ENCODE data around the gene MAP3K4. TPM values are rescaled to one million over a fixed set of nuclear protein-coding genes. Genes with fewer than 3 reads are reported as not detected.

MAP3K4 gene
- total RNA-seq, 1 experiment from 2014 or later, result 27.9 TPM

DNA sequence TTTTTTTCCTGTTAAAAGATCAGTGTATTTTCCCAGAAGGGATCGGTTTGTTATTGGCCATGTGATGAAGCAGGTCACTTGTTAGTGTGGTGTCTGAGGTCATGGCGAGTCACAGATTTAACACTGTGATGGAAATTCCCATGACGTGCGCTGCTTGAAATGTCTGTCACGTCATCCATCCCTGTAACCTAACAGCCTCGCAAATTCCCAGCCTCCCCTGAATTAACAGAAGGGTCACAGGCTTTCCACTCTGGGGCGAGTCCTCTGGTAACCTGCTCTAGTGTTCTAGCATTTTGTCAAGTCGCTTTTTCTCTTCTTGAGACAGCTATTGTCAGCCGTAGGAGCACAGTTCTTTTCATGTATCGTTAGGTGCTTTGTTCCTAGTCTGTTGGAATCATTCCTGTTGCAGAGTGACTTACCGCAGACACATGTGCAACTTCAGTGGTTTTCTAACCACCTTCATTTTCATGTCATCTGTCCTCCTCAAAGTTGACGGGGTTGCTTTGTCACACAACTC is 137.2 kb downstream of the MAP3K4 start:
- no peak overlapping the region for H3K4me2 ChIP-seq (ENCODE audit: low read length)
- H3K4me1 ChIP-seq (ENCODE audit: insufficient read depth, low read length), result peaks cover 19% of the 10 kb centered on the region
- peak; percentile 62 for DNase-seq
- no peaks in the 10 kb centered on the region for H3K27me3 ChIP-seq (ENCODE audit: low read length)
- no peaks in the 10 kb centered on the region for H3F3A ChIP-seq (ENCODE audit: low read length, unreplicated experiment)
- H3K79me2 ChIP-seq (ENCODE audit: low read length), result no peaks in the 10 kb centered on the region
- no peak overlapping the region for H3K4me3 ChIP-seq (ENCODE audit: low read length)
- H4K20me1 ChIP-seq (ENCODE audit: low read length), result no peaks in the 10 kb centered on the region
- peak; percentile 25 for ATAC-seq
- ChIA-PET CTCF (interaction anchor here (1.4 kb wide), 1 partner anchor 242 kb away, joined by 7 read pairs; no protein-coding TSS in a partner anchor), POLR2A (ENCODE audit: unreplicated experiment) (no interaction called here)
- H3K9me2 ChIP-seq (replicated peaks; ENCODE audit: low read length), result no peaks in the 10 kb centered on the region
- TF ChIP-seq EZH2phosphoT487 (IDR thresholded peaks at IDR 0.05; ENCODE audit: borderline replicate concordance, low read length) (no peak), CTCF (conservative IDR thresholded peaks at IDR 0.05; ENCODE audit: low read depth, low read length) (no peak), EZH2 (IDR thresholded peaks at IDR 0.05; ENCODE audit: low read length, unreplicated experiment) (no peak)
- no peak overlapping the region for H2AFZ ChIP-seq (ENCODE audit: low read length)
- H3K9me3 ChIP-seq (ENCODE audit: low read length), result 0 out of 2 replicates have a peak, but pooled peaks cover under 1% of the 10 kb centered on the region
- BruUV-seq (replicated peaks), result no TSS peak
- H3K27ac ChIP-seq (ENCODE audit: low read length), result peak overlapping the region; percentile 96
- intact Hi-C loops (cut with micrococcal nuclease), result no loop called here
- H3K36me3 ChIP-seq (ENCODE audit: low read depth, low read length), result no peaks in the 10 kb centered on the region; the same call in 1 of the 2 replicates
- peak overlapping the region; percentile 78 for H3K9ac ChIP-seq (ENCODE audit: low read length)

GRCh38 chr6:161130541-161130940 is 139.0 kb downstream of the MAP3K4 start:
- H3K27me3 ChIP-seq (ENCODE audit: low read length), result no peaks in the 10 kb centered on the region
- H3K9me2 ChIP-seq (replicated peaks; ENCODE audit: low read length), result no peaks in the 10 kb centered on the region
- peak overlapping the region; percentile 96 for H3K27ac ChIP-seq (ENCODE audit: low read length)
- intact Hi-C loops (cut with micrococcal nuclease), result loop anchor here (10.0 kb wide), 1 partner anchor 136 kb away; the partner anchor contains the start of gene MAP3K4
- no peak overlapping the region for H3K4me2 ChIP-seq (ENCODE audit: low read length)
- DNase-seq, result no peak
- H3K4me1 ChIP-seq (ENCODE audit: insufficient read depth, low read length), result peaks cover 34% of the 10 kb centered on the region
- ChIA-PET POLR2A (ENCODE audit: unreplicated experiment) (no interaction called here), CTCF (no interaction called here)
- no peaks in the 10 kb centered on the region for H3K79me2 ChIP-seq (ENCODE audit: low read length)
- H3K36me3 ChIP-seq (ENCODE audit: low read depth, low read length), result no peaks in the 10 kb centered on the region; the same call in 1 of the 2 replicates
- no TSS peak for BruUV-seq (replicated peaks)
- no peak overlapping the region for H2AFZ ChIP-seq (ENCODE audit: low read length)
- no peaks in the 10 kb centered on the region for H3F3A ChIP-seq (ENCODE audit: low read length, unreplicated experiment)
- no peak for ATAC-seq
- H3K9ac ChIP-seq (ENCODE audit: low read length), result peak overlapping the region; percentile 76; the same call in 1 of the 2 replicates
- no peaks in the 10 kb centered on the region for H4K20me1 ChIP-seq (ENCODE audit: low read length)
- TF ChIP-seq CTCF (conservative IDR thresholded peaks at IDR 0.05; ENCODE audit: low read depth, low read length), result no peak
- TF ChIP-seq EZH2 (IDR thresholded peaks at IDR 0.05; ENCODE audit: low read length, unreplicated experiment), result no peak
- TF ChIP-seq EZH2phosphoT487 (IDR thresholded peaks at IDR 0.05; ENCODE audit: borderline replicate concordance, low read length), result no peak
- H3K4me3 ChIP-seq (ENCODE audit: low read length), result no peak overlapping the region
- no peaks in the 10 kb centered on the region for H3K9me3 ChIP-seq (ENCODE audit: low read length)

GRCh38 chr6:161130967-161131766 is 139.6 kb downstream of the MAP3K4 start:
- Histone ChIP-seq H3K36me3 (ENCODE audit: low read depth, low read length) (no peaks in the 10 kb centered on the region), H3K4me1 (ENCODE audit: insufficient read depth, low read length) (peaks cover 35% of the 10 kb centered on the region), H3K9me3 (ENCODE audit: low read length) (no peaks in the 10 kb centered on the region), H3F3A (ENCODE audit: low read length, unreplicated experiment) (no peaks in the 10 kb centered on the region), H3K27ac (ENCODE audit: low read length) (peak overlapping the region; percentile 96), H4K20me1 (ENCODE audit: low read length) (no peaks in the 10 kb centered on the region), H3K4me2 (ENCODE audit: low read length) (no peak overlapping the region), H3K9ac (ENCODE audit: low read length) (no peak overlapping the region), H3K79me2 (ENCODE audit: low read length) (no peaks in the 10 kb centered on the region), H2AFZ (ENCODE audit: low read length) (no peak overlapping the region), H3K27me3 (ENCODE audit: low read length) (no peaks in the 10 kb centered on the region), H3K9me2 (replicated peaks; ENCODE audit: low read length) (no peaks in the 10 kb centered on the region), H3K4me3 (ENCODE audit: low read length) (no peak overlapping the region)
- POLR2A ChIA-PET (ENCODE audit: unreplicated experiment), result no interaction called here
- TF ChIP-seq CTCF (conservative IDR thresholded peaks at IDR 0.05; ENCODE audit: low read depth, low read length) (no peak), EZH2 (IDR thresholded peaks at IDR 0.05; ENCODE audit: low read length, unreplicated experiment) (no peak), EZH2phosphoT487 (IDR thresholded peaks at IDR 0.05; ENCODE audit: borderline replicate concordance, low read length) (no peak)
- CTCF ChIA-PET, result no interaction called here
- ATAC-seq (no peak), DNase-seq (no peak)
- BruUV-seq (replicated peaks), result no TSS peak
- intact Hi-C loops (cut with micrococcal nuclease), result loop anchor here (10.0 kb wide), 1 partner anchor 136 kb away; the partner anchor contains the start of gene MAP3K4
